GM12872 (cell line): ENCODE results near the gene TPM4.
A peak's percentile ranks its signal among the peaks of the same experiment; 100 is the strongest.

Experiments used
- TF ChIP-seq, protein P1 (sequence below): IDR thresholded peaks from 3 replicates; pipeline ENCODE4 v1.5.1; 2011; ENCODE audit warnings: low read depth, mild to moderate bottlenecking, low read length, moderate library complexity; ENCODE audit not compliant: insufficient read depth

The TPM4 gene

DNA sequence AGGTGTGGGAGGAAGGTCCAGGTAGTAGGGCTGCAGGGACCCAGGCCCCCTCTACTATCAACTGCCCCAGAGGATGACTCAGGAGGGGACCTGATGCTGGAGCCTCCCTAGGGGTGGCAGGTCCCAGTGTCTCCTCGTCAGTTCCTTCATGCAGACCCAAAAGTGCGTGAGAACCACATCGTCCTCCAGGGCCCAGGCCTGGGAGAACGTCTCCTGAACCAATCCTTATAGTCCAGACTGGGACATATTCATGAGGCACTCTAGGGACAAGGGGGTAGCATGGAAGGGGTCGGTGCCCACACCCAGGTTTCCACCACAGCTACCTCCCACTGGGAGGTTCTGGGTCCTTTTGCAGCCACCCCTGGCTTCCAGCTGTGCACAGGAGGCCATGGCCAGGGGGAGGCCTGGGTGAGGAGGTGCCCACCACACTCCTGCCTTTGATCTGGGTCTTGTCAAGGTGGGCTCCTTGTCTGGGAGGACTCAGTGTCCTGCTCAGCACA lies 38.0 kb upstream of the TPM4 start:
- TF ChIP-seq, protein P1, sequence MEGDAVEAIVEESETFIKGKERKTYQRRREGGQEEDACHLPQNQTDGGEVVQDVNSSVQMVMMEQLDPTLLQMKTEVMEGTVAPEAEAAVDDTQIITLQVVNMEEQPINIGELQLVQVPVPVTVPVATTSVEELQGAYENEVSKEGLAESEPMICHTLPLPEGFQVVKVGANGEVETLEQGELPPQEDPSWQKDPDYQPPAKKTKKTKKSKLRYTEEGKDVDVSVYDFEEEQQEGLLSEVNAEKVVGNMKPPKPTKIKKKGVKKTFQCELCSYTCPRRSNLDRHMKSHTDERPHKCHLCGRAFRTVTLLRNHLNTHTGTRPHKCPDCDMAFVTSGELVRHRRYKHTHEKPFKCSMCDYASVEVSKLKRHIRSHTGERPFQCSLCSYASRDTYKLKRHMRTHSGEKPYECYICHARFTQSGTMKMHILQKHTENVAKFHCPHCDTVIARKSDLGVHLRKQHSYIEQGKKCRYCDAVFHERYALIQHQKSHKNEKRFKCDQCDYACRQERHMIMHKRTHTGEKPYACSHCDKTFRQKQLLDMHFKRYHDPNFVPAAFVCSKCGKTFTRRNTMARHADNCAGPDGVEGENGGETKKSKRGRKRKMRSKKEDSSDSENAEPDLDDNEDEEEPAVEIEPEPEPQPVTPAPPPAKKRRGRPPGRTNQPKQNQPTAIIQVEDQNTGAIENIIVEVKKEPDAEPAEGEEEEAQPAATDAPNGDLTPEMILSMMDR, result no peak

DNA sequence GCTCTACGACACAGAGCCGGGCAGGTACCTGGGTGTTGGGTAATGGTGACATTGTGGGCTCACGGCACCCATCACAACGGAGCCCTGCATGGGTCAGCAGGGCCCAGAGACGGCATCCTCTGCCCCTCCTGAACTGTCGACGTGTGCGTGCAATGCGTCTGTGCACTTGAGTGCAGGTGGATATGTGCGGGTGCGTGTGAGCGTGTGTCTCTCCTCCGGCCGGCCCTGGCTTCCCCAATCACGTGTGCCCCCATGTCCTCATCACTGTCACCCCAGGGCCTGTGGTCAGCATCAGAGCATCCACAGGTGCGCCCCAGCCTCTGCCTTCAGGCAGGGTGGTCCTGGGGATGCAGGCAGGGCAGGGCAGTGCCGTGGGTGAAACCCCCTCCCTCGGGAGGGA lies 37.2 kb upstream of the TPM4 start:
- TF ChIP-seq, protein P1, result no peak

DNA sequence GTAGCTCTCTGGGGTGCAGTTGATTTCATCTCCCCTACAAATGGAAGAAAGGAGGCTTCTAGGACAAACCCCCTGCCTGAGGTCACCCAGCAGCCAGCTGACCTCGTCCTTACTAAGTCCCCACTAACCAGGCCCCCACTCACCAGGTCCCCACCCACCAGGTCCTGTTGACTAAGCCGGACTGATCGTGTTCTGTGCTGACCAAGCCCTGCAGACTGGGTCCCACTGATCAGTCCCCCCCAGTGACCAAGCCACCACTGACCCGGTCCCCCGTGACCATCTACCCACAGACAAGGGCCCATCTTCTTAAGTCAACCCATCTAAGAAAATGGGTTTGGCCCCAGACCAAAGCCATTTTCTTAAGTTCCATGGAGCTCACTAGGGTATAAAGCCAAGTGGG lies 36.8 kb upstream of the TPM4 start:
- TF ChIP-seq, protein P1, result no peak

DNA sequence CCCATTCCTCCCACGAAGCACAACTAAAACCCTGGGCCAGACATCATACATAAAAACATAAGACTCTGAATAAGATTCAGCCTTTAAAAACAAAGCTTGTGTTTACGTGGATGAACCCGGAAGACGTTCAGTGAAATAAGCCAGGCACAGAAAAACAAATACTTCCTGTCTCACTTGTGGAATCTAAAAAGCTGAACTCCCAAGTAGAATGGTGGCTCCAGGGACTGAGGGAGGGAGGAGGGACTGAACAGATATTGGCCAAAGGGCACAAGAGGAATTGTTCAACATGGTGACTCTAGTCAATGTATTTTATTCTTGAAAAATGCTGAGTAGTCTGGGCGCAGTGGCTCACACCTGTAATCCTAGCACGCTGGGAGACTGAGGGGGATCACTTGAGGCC lies 35.7 kb upstream of the TPM4 start:
- TF ChIP-seq, protein P1, result no peak

DNA sequence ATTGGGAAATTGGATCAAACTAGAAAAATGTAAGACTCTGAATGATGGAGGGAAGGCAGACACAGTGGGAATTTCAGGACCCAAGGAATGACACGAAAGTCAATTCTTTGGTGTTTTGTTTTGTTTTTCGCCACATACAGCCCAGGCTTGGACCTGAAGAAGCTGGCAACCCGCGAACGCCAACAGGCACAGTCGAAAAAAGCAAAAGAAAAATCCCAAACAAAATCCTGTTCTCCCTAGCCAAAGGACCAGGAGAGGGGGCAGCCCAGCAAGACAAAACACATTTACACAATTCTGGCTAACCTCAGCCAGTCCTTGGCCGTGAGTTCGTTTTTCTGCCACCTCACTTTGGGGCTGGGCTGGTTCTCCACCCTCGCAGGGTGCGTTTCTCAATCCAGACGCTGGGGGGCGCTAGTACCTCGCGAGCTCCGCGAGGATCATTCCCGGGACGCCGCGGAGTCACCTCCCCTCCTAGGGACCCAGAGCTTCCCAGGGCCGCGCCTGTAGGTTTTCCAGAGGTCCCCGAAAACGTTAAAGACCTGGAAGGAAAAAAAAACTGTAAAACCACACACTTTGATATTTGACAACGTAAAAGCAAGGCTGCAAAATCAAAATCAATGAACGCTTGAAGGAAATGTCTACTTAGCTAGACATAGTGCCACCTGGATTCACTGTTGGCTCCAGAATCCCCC lies 34.9 kb upstream of the TPM4 start:
- TF ChIP-seq, protein P1, result peak; percentile 92

DNA sequence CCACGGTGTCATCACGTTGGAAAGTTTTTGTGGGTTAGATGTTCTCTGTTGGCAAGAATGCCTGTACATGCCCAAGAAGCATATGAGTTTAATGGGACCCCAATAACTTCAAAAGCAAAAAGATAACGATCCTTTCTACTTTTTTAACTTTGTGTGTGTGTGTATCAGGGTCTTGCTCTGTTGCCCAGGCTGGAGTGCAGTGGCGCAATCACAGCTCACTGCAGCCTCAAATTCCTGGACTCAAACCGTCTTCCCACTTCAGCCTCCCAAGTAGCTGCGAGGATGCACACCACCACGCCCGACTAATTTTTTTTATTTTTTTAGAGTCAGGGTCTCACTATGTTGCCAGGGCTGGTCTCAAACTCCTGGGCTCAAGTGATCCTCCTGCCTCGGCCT lies 34.3 kb upstream of the TPM4 start:
- TF ChIP-seq, protein P1, result no peak

DNA sequence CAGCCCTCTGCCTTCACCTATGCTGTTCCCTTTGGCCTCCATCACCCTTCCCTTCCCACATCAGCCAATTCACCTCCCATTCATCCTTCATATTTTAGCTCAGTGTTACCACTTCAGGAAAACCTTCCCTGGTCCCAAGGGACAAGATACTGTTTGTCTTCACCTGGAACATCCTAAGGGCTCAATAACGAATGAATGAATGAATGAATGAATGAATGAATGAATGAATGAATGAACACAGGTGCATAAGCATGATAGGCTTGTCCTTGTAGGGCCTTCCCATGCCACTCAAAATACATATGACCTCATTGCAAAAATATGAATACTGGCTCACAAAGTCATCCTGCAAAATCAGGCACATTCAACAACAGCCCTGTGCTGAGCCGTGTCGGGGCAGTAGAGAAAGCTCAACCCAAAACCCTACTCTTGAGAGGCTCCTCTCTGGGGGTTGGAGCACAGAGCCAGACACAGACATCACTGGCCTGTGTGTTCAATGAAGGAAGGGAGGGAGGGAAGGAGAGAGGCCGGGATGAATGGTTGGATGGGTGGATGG lies 33.7 kb upstream of the TPM4 start:
- TF ChIP-seq, protein P1, result no peak
